ENCODE results near the gene CT47A7. TPM values are rescaled to one million over a fixed set of nuclear protein-coding genes. Genes with fewer than 3 reads are reported as not detected.
"Not testable (repeated sequence)": the region's sequence is repeated elsewhere in the genome, so short reads cannot be mapped to it uniquely, and the experiment has no call there.

The CT47A7 gene
- not detected for total RNA-seq

DNA sequence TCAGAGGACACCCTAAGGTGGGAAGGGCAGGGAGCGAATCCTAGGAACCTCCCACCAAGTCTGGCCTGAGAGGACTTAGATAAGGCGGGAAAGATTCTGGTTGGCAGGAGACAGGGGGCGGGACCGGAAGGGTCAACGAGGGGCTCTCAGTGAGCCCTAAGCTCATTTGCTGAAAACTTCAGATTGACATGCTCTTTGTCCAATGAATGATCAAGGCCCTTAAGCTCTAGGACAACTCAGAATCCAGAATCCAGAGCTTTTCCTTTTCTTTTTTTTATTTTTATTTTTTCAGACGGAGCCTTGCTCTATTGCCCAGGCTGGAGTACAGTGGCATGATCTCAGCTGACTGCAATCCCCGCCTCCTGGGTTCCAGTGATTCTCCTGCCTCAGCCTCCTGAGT is at the start of gene CT47A7:
CT47A7 (minus strand) TSS at position 101 of the 400 bp plus-strand sequence. CDS start 255 bp downstream, outside the sequence.
- intact Hi-C loops (cut with DNase I); H3K9me3 ChIP-seq; H3K4me1 ChIP-seq; H3K27me3 ChIP-seq; H3K27ac ChIP-seq; H3K4me3 ChIP-seq; H3K36me3 ChIP-seq; H3K9ac ChIP-seq (ENCODE audit: low read depth in 2 of 2, low read length in 2 of 2); DNase-seq: not testable (repeated sequence)

DNA sequence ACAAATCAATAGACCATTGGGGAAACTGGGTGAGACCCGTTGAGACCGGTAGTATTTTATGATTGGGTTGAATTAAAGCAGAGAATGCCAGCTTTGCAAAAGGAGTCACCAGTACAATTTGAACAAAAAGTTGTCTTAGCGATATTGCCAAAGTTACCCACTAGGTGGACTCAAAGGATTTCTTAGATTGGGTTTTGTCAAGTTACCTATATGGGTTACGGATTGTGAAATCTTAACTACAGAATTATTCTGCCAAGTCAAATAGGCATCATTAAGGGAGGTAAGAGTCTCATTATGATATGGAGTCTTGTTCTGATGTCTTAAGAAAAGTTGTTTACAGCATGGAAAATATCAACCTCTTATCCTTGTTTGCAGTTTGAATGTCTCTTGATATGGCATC is 44.2 kb upstream of the CT47A7 start:
- no peak for DNase-seq
- TF ChIP-seq, protein P1, sequence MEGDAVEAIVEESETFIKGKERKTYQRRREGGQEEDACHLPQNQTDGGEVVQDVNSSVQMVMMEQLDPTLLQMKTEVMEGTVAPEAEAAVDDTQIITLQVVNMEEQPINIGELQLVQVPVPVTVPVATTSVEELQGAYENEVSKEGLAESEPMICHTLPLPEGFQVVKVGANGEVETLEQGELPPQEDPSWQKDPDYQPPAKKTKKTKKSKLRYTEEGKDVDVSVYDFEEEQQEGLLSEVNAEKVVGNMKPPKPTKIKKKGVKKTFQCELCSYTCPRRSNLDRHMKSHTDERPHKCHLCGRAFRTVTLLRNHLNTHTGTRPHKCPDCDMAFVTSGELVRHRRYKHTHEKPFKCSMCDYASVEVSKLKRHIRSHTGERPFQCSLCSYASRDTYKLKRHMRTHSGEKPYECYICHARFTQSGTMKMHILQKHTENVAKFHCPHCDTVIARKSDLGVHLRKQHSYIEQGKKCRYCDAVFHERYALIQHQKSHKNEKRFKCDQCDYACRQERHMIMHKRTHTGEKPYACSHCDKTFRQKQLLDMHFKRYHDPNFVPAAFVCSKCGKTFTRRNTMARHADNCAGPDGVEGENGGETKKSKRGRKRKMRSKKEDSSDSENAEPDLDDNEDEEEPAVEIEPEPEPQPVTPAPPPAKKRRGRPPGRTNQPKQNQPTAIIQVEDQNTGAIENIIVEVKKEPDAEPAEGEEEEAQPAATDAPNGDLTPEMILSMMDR (IDR thresholded peaks at IDR 0.05) = no peak
- H3K4me1 ChIP-seq = no peaks in the 10 kb centered on the region

DNA sequence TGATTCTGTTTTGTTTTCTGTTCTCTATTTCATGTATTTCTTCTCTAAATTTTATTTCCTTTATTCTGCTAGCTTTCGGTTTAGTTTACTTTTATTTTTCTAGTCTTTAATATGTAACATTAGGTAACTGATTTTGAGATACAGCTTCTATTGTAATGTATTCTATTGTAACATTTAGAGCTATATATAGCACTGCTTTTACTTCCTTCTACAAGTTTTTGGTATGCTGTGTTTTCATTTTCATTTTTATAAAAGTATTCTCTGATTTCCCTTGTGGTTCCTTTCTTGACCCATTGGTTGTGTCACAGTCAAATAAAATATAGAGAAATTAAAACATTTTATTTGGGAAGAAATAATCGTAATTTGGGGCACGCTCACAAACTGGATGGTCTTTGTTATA is 43.0 kb upstream of the CT47A7 start:
- no peaks in the 10 kb centered on the region for H3K9me3 ChIP-seq
- no peak for DNase-seq
- H3K4me1 ChIP-seq = no peaks in the 10 kb centered on the region
- intact Hi-C loops (cut with DNase I) = no loop called here
- no peak overlapping the region for H3K9ac ChIP-seq (ENCODE audit: low read depth in 2 of 2, low read length in 2 of 2)
- no peaks in the 10 kb centered on the region for H3K36me3 ChIP-seq
- TF ChIP-seq, protein P1 (IDR thresholded peaks at IDR 0.05) = no peak
- no peaks in the 10 kb centered on the region for H3K27me3 ChIP-seq
- H3K27ac ChIP-seq = no peak overlapping the region
- no peak overlapping the region for H3K4me3 ChIP-seq

More for the DNA sequence above, 44.2 kb upstream of the CT47A7 start:
- no peaks in the 10 kb centered on the region for H3K36me3 ChIP-seq
- no peak overlapping the region for H3K4me3 ChIP-seq
- no peaks in the 10 kb centered on the region for H3K27me3 ChIP-seq
- H3K9ac ChIP-seq (ENCODE audit: low read depth in 2 of 2, low read length in 2 of 2) = no peak overlapping the region
- H3K27ac ChIP-seq = no peak overlapping the region
- intact Hi-C loops (cut with DNase I) = no loop called here
- no peaks in the 10 kb centered on the region for H3K9me3 ChIP-seq

DNA sequence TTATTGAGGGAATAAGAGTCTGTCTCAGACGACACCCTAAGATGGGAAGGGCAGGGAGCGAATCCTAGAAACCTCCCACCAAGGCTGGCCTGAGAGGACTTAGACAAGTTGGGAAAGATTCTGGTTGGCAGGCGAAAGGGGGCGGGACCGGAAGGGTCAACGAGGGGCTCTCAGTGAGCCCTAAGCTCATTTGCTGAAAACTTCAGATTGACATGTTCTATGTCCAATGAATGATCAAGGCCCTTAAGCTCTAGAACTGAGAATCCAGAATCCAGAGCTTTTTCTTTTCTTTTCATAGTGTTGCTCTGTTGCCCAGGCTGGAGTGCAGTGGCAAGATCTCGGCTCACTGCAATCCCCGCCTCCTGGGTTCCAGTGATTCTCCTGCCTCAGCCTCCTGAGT is 29.3 kb upstream of the CT47A7 start, which contains the start of gene CT47A1:
CT47A1 (minus strand) TSS at position 101 of the 400 bp plus-strand sequence. CDS start 231 bp downstream, outside the sequence.
- H3K4me3 ChIP-seq; H3K27me3 ChIP-seq; H3K36me3 ChIP-seq; H3K4me1 ChIP-seq; DNase-seq; H3K9ac ChIP-seq (ENCODE audit: low read depth in 2 of 2, low read length in 2 of 2); H3K27ac ChIP-seq; H3K9me3 ChIP-seq; intact Hi-C loops (cut with DNase I): not testable (repeated sequence)

Other genes with a start within 250 kb of the CT47A7 start
- not detected for gene CT47B1, start 80.7 kb downstream of the CT47A7 start, total RNA-seq
- gene CT47A11, start 19.4 kb downstream of the CT47A7 start, total RNA-seq = not detected
- not detected for gene CT47A10, start 14.6 kb downstream of the CT47A7 start, total RNA-seq
- not detected for gene CT47A9, start 9.7 kb downstream of the CT47A7 start, total RNA-seq
- not detected for gene CT47A8, start 4.9 kb downstream of the CT47A7 start, total RNA-seq
- not detected for gene CT47A6, start 4.9 kb upstream of the CT47A7 start, total RNA-seq
- not detected for gene CT47A5, start 9.7 kb upstream of the CT47A7 start, total RNA-seq
- not detected for gene CT47A4, start 14.6 kb upstream of the CT47A7 start, total RNA-seq
- not detected for gene CT47A3, start 19.5 kb upstream of the CT47A7 start, total RNA-seq
- gene CT47A2, start 24.3 kb upstream of the CT47A7 start, total RNA-seq = not detected
- gene CT47A1, start 29.2 kb upstream of the CT47A7 start, total RNA-seq = not detected
- gene GLUD2, start 91.0 kb upstream of the CT47A7 start, total RNA-seq = under 1 TPM; 0.30 to 0.74 TPM